ENCODE results near the gene KRTAP19-8. TPM values are rescaled to one million over a fixed set of nuclear protein-coding genes. Genes with fewer than 3 reads are reported as not detected.

KRTAP19-8 gene
- total RNA-seq, 2 donors from 2014 or later = not detected

DNA sequence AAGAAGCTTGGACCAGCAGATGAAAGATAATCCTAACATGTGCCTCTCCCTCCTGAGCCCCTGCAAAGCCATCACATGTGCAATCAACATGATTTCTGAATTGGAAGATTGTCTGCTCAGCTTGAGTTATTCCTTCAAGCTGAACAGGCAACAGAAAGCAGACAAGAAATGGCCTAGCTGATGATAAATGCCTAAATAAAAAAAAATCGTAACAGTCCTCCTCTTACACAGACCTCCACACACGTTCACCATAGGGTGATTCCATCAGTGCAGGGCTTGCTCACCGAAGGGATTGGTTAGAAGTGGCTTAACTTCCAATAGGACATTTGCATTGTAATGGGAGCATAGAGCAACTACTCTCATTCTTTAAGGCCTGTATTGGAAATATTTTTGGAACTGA, 14.6 kb downstream of the KRTAP19-8 start:
- no peak for ATAC-seq
- no peaks in the 10 kb centered on the region for H3K9me3 Mint-ChIP-seq
- no peak overlapping the region for H3K27ac Mint-ChIP-seq
- no peak for DNase-seq (ENCODE audit: low spot score in 2 of 2)
- no peaks in the 10 kb centered on the region for H3K36me3 Mint-ChIP-seq

DNA sequence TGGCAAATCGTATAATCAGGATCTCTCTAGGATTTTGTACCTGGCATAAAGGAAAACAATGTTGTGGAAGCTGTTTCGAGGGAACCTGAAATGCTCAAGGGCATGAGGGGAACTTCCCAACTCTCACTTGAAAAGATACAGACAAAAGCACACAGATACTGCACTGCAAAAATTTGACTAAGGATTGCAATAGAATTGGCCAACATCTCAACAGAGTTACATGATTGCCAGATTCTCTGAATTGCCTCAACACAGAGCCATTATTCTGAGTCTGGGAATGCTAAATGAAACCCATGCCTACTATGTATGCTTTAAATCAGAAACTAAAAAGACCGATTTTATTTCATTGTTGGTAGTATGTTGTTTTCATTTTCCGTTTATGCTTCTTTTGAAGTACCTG, 16.0 kb downstream of the KRTAP19-8 start:
- H3K9me3 Mint-ChIP-seq = no peaks in the 10 kb centered on the region
- no peaks in the 10 kb centered on the region for H3K36me3 Mint-ChIP-seq
- ATAC-seq (no peak), DNase-seq (ENCODE audit: low spot score in 2 of 2) (no peak)
- no peak overlapping the region for H3K27ac Mint-ChIP-seq

DNA sequence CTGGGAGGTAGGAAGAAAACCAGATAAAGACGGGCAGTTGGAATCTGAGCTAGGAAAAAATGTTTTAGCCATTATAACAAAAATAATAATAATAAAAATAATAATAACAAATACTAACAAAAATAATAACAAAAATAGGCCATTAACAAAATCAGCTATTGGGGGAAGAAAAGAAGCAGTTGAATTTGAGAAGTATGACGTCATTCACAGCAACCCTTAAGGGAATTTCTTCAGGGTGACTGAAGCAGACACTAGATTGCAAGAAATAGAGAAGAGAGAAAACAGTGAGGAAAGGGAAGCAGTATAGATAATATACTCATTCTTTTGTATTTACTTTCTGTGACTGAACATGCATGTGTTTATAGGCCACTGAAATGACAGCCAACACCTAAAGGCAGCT, 20.0 kb downstream of the KRTAP19-8 start:
- ATAC-seq = no peak
- H3K36me3 Mint-ChIP-seq = no peaks in the 10 kb centered on the region
- no peak overlapping the region for H3K27ac Mint-ChIP-seq
- H3K9me3 Mint-ChIP-seq = no peaks in the 10 kb centered on the region
- DNase-seq (ENCODE audit: low spot score in 2 of 2) = no peak

DNA sequence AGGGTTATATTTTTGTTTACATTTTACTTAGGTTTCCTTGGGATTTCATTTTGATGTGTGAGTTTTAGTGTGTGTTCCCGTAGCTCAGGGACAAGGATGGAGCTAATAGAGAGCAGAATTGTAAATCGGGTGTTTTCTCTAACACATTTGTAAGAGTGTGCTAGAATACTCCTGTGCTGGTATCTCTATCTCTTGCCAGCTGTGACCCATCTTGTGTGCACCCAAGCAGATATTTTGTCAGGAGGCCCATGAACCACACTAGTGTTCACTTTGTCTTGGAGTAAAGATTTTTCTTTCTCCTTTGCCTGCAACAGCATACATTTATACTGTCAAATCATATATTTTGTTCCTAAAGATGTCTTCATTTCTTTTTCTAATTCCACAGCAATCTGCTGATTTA, 23.4 kb downstream of the KRTAP19-8 start:
- DNase-seq (ENCODE audit: low spot score in 2 of 2) (no peak), ATAC-seq (no peak)
- no peak overlapping the region for H3K27ac Mint-ChIP-seq
- H3K9me3 Mint-ChIP-seq = no peaks in the 10 kb centered on the region
- no peaks in the 10 kb centered on the region for H3K36me3 Mint-ChIP-seq

DNA sequence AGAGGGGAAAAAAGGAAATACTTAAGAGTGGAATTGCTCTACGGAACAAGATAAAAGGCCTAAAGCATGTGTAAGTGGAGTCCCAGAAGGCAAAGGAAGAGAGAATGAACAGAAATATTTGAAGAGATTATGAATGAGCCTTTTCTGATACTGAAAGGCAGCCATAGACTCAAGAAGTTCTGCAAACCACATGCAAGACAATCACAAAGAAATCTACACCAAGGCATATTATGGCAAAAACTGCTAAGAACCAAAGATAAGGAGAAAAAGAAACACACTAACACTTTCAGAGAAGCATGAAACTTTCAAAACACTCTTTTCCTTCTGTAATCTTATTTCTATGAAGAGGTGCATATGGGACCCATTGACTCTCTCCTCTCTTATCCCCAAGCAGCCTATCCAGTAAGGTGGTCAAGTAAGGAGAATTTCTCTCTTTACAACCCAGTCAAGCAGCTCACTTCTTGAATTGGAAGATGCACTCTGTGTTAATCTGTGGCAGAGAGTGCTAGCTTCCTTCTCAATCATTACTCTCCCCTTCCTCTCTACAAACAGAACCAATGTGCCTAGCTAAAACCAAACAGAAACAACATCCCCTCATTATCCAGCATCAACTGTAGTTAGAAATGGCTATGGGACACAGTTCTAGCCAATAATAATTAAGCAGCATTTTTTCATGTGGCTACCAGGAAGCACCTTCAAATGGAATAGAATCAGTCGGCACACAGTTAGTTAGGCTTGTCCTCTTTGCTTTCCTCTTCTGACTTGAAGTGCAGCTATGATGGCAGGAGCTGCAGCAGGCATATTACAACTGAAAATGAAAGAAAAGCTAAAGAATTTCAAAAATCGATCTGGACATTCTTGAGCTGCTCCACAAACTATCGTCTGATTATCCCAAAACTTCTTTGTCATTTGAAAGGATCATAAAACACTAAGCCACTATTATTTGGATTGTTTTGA, 25.9 kb downstream of the KRTAP19-8 start:
- DNase-seq (ENCODE audit: low spot score in 2 of 2) (no peak), ATAC-seq (peak in 1 of 2 donors; percentile 26)
- Mint-ChIP-seq H3K36me3 (peaks cover 0 to 7% of the 10 kb centered on the region in 2 donors), H3K27ac (peak overlapping the region in 1 of 2 donors; percentile 2), H3K9me3 (peaks cover 0 to 4% of the 10 kb centered on the region in 2 donors)

DNA sequence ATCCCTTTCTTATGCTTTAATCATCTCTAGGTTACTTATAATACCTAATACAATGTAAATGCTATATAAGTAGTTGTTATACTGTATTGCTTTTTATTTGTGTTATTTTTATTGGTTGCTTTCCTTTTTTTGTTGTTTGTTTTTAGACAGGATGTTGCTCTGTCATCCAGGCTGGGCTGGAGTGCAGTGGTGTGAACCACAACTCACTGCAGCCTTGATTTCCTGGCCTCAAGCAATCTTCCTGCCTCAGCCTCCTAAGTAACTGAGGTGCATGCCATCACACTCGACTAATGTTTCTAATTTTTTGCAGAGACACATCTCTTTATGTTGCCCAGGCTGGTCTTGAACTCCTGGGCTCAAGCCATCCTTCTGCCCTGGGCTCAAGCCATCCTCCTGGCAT, 26.9 kb downstream of the KRTAP19-8 start:
- peaks cover 0 to 4% of the 10 kb centered on the region in 2 donors for H3K9me3 Mint-ChIP-seq
- H3K36me3 Mint-ChIP-seq = peaks cover 0 to 10% of the 10 kb centered on the region in 2 donors
- no peak for ATAC-seq
- no peak overlapping the region for H3K27ac Mint-ChIP-seq
- no peak for DNase-seq (ENCODE audit: low spot score in 2 of 2)

DNA sequence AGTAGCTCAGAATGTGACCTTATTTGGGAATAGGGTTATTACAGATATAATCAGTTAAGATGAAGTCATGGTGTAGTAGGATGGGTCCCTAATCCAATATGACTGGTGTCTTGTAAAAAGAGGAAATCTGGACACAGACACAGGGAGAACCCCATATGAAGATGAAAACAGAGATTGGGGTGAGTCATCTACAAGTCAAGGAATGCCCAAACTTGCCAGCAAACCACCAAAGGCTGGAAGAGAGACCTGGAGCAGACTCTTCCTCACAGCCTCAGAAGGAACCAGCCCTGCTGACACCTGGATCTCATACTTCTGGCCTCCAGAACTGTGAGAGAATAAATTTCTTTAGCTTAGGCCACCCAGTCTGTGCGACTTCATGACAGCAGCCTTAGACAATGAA, 29.9 kb downstream of the KRTAP19-8 start:
- H3K36me3 Mint-ChIP-seq = peaks cover 0 to 10% of the 10 kb centered on the region in 2 donors
- DNase-seq (ENCODE audit: low spot score in 2 of 2) (no peak), ATAC-seq (no peak)
- H3K9me3 Mint-ChIP-seq = peaks cover 0 to 4% of the 10 kb centered on the region in 2 donors
- H3K27ac Mint-ChIP-seq = no peak overlapping the region

DNA sequence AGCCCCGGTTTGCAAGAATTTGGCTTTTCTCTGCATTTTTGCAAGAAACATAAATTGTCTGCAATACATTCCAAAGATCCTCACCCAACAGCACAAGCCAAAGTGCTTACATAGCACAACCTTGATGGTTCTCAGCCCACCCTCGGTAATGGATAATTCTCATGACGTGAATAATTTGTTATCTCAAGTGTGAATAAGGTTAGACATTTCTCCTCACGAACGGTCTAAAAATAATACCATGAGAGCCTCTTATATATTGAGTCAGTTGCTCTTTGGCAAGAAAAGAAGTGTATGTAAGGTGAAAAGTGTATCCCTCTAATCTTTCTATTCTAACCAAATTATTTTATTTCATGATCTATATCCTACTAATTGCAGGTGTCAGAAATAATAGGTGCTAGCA, 33.3 kb downstream of the KRTAP19-8 start:
- ATAC-seq (no peak), DNase-seq (ENCODE audit: low spot score in 2 of 2) (no peak)
- Mint-ChIP-seq H3K9me3 (peaks cover 0 to 4% of the 10 kb centered on the region in 2 donors), H3K27ac (no peak overlapping the region), H3K36me3 (peaks cover 0 to 10% of the 10 kb centered on the region in 2 donors)

DNA sequence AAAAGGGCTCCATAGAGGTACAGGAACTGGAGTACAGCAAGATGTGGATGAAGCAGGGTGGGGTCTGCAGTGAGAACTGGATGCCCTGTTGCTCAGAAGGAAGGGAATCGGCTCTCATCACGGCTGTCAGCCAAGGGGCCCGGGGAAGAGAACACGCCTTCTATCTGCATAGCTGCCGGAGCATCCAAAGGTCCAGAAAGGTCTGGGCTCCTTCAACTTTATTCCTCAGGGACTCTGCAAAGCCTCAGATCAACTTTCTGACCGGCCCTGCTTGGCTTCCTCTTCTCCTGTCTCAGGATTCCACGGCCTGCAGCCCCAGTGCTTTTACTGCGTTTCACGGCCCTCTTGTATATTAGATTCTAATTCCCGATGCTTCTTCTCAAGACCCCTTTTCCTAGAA, 34.8 kb downstream of the KRTAP19-8 start:
- Mint-ChIP-seq H3K9me3 (peaks cover 0 to 4% of the 10 kb centered on the region in 2 donors), H3K36me3 (peaks cover 0 to 10% of the 10 kb centered on the region in 2 donors), H3K27ac (no peak overlapping the region)
- ATAC-seq = no peak
- no peak for DNase-seq (ENCODE audit: low spot score in 2 of 2)

DNA sequence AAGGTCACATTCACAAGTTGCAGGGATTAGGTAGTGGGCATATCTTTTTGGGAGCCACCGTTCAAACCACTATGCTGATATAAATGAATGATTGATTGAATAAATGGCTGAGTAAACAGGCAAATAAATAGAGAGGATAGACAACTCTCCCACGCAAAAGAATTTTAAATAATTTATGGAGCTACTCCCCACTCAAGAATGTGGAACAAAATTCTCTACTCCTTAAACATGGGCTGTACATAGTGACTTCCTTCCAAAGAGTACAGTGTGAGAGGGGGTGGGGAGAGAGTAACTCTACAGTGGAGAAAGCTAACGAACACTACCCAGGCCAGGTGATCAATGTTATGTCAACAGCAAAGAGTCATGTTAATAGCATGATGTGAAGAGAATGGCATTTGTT, 40.7 kb downstream of the KRTAP19-8 start:
- no peaks in the 10 kb centered on the region for H3K36me3 Mint-ChIP-seq
- no peak for DNase-seq (ENCODE audit: low spot score in 2 of 2)
- H3K9me3 Mint-ChIP-seq = no peaks in the 10 kb centered on the region
- ATAC-seq = no peak
- H3K27ac Mint-ChIP-seq = no peak overlapping the region

DNA sequence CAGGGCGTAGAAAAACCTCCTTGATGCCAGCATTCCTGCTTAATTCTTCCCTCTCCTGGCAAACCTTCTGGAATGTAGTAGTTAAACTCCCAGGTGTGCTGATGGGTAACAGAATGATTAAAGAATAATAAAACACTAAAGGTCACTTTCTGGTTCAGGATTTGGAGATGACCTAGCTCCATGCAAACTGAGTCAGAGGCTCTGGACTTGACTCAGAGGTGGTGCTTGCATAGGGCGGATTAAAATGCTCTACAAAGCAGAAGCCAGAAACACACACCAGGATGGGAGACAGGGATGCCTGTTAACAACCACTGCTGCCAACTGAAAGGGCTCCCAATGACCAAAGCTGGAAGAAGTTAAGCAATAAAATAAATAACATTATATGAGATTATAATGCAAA, 41.5 kb downstream of the KRTAP19-8 start:
- ATAC-seq = no peak
- no peak for DNase-seq (ENCODE audit: low spot score in 2 of 2)
- no peak overlapping the region for H3K27ac Mint-ChIP-seq
- no peaks in the 10 kb centered on the region for H3K36me3 Mint-ChIP-seq
- H3K9me3 Mint-ChIP-seq = no peaks in the 10 kb centered on the region

DNA sequence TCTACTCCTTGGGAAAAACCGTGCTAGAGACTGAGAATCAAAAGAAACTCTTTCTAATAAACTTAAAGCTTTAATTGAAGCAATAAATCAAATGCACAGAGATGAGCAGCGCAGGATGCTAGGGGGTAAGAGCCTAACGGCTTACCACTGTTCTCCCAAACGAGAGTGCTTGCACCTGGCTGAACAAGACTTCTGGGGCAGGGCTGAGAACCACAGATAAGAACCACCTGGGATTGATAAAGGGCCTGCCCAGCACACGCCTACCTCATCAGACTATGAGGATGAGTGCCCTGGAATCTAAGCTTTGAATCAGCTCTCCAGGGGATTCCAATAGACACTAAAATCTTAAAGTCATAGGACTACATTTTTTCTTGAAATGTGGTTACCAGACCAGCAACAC, 43.3 kb downstream of the KRTAP19-8 start:
- no peak for ATAC-seq
- H3K27ac Mint-ChIP-seq = no peak overlapping the region
- no peaks in the 10 kb centered on the region for H3K9me3 Mint-ChIP-seq
- H3K36me3 Mint-ChIP-seq = no peaks in the 10 kb centered on the region
- no peak for DNase-seq (ENCODE audit: low spot score in 2 of 2)

DNA sequence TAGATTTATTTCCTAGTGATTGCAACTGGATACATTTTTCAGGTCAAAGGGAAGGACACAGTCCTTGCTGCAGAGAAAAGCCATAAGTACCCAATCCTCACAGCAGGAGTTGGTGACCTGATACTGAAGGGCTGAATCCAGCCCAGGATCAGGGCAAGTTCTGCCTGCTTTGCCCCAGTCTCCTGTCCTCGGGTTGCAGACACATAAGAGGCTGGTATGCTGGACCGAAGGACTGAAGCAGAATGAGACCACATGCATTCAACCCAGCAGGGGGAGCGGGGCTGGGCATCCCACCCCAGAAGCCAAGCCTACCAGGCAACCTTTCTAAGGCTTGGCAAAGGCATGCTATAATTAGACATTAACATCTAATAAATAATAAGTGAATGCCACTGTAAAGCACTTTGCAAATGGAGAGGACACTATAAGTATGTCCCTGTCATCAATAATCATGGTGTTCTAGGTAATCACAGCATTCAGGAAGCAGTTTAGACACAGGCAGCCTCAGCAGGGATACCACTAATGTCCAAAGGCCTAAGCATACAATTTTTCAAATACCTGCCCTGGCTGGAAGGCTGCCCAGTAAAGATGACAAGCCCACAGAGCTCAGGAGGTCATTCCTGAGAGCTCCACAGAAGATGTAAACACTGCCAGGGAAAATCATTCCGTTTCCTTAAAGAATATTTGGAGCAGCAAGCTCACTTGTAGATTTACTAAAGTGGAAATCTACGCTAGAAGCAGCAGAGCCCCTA, 47.6 kb downstream of the KRTAP19-8 start:
- no peak overlapping the region for H3K27ac Mint-ChIP-seq
- no peak for ATAC-seq
- no peaks in the 10 kb centered on the region for H3K9me3 Mint-ChIP-seq

DNA sequence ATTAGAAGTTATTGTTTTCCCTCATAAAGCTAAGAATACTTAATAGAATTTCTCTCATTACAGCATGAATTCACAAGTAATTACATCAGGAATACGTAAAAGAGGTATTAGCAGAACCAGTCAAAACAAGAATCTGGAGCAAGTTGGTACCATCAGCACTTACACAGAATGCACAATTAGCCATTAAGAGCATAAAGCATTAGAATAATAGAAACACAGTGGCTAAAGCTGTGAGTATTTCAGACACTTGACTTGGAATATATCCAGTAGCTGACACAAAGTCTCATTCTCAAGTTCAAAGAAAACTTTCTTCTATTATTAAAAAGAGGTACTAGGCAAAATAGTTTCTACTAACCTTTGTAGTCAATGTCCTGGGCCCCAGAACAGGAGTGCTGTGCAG, 49.6 kb downstream of the KRTAP19-8 start:
- no peak overlapping the region for H3K27ac Mint-ChIP-seq
- H3K9me3 Mint-ChIP-seq = no peaks in the 10 kb centered on the region
- DNase-seq (ENCODE audit: low spot score in 2 of 2) (no peak), ATAC-seq (no peak)
- no peaks in the 10 kb centered on the region for H3K36me3 Mint-ChIP-seq

More for the DNA sequence above, 47.6 kb downstream of the KRTAP19-8 start:
- DNase-seq (ENCODE audit: low spot score in 2 of 2) = no peak
- H3K36me3 Mint-ChIP-seq = no peaks in the 10 kb centered on the region
